Karpas-422 (cell line): ENCODE measurements around the gene CST11. TPM values are rescaled to one million over a fixed set of nuclear protein-coding genes. Genes with fewer than 3 reads are reported as not detected.

Experiments
- DNase-seq: peaks from one replicate; pipeline ENCODE4 v3.0.0-alpha.2; 2015
- H2AFZ ChIP-seq: fragments of 200-600 bp; sonication (generic); 2 replicates; pipeline ENCODE4 v1.6.1; 2014; ENCODE audit warnings: antibody characterized with exemption, low read length, mixed read lengths
- H3K27ac ChIP-seq: fragments of 200-600 bp; sonication (generic); 2 replicates; pipeline ENCODE4 v1.5.1; 2014; ENCODE audit warnings: mild to moderate bottlenecking, low read length, moderate library complexity
- H3K27me3 ChIP-seq: fragments of 200-600 bp; sonication (generic); 2 replicates; pipeline ENCODE4 v1.6.1; 2014; ENCODE audit warnings: low read length, mixed read lengths
- H3K36me3 ChIP-seq: fragments of 200-600 bp; sonication (generic); 2 replicates; pipeline ENCODE4 v1.6.1; 2014; ENCODE audit warnings: low read length, mixed read lengths; ENCODE audit not compliant: insufficient read depth
- H3K4me1 ChIP-seq: fragments of 200-600 bp; sonication (generic); 2 replicates; pipeline ENCODE4 v1.6.1; 2014; ENCODE audit warnings: mild to moderate bottlenecking, low read length, mixed read lengths
- H3K4me2 ChIP-seq: fragments of 200-600 bp; sonication (generic); 2 replicates; pipeline ENCODE4 v1.6.1; 2014; ENCODE audit warnings: low read length, low read depth, mild to moderate bottlenecking; ENCODE audit not compliant: poor library complexity, severe bottlenecking
- H3K4me3 ChIP-seq: fragments of 200-600 bp; sonication (generic); 2 replicates; pipeline ENCODE4 v1.5.1; 2014; ENCODE audit warnings: mild to moderate bottlenecking, antibody characterized with exemption, low read length, mixed read lengths
- H3K79me2 ChIP-seq: fragments of 200-600 bp; sonication (generic); 2 replicates; pipeline ENCODE4 v1.6.1; 2014; ENCODE audit warnings: mild to moderate bottlenecking, low read length, mixed read lengths
- H3K9ac ChIP-seq: fragments of 200-600 bp; sonication (generic); 2 replicates; pipeline ENCODE4 v1.6.0; 2014; ENCODE audit warnings: low read length
- H3K9me2 ChIP-seq: fragments of 200-600 bp; sonication (generic), shearing (Covaris generic); replicated peaks from 2 replicates; pipeline ENCODE4 v1.6.0; 2014; ENCODE audit warnings: mild to moderate bottlenecking, low read length, moderate library complexity; ENCODE audit not compliant: insufficient read depth
- H3K9me3 ChIP-seq: fragments of 300-700, 200-600 bp; sonication (generic); 2 replicates; pipeline ENCODE4 v1.6.1; 2014; ENCODE audit warnings: low read length, mixed read lengths
- H4K20me1 ChIP-seq: fragments of 200-600 bp; sonication (generic); 2 replicates; pipeline ENCODE4 v1.6.1; 2014; ENCODE audit warnings: mild to moderate bottlenecking, antibody characterized with exemption, low read length, low read depth; ENCODE audit not compliant: insufficient read depth
- total RNA-seq: library from RNA; depleted of rRNA; stranded (reverse); fragments of >200 nt; shearing (Covaris generic); gene quantifications from 2 replicates; pipeline ENCODE4 v1.2.3, GENCODE V29; 2014; ENCODE audit warnings: low replicate concordance

Gene CST11
- total RNA-seq, 1 experiment from 2014 or later = not detected

DNA sequence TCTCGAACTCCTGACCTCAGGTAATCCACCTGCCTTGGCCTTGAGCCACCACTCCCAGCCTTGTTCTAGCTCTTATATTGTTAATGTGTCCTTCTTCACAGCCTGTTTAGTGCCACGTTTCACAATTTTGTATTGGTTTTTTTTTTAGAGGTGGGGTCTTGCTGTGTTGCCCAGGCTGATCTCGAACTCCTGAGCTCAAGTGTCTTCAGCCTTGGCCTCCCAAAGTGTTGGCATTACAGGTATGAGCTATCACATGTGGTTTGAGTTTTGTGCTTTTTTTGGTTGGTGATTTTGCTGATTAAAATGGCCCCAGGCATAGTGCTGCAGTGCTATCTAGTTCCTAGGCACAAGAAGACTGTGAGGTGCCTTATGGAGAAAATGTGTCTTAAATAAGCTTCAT lies 19.0 kb downstream of the CST11 start:
- no peak overlapping the region for H3K27ac ChIP-seq
- no peak overlapping the region for H2AFZ ChIP-seq
- H3K4me2 ChIP-seq = no peak overlapping the region
- H3K9me3 ChIP-seq = no peaks in the 10 kb centered on the region
- H3K27me3 ChIP-seq = no peaks in the 10 kb centered on the region
- DNase-seq = no peak
- H4K20me1 ChIP-seq = no peaks in the 10 kb centered on the region
- H3K4me3 ChIP-seq = no peak overlapping the region
- H3K36me3 ChIP-seq = no peaks in the 10 kb centered on the region
- no peaks in the 10 kb centered on the region for H3K4me1 ChIP-seq
- H3K9ac ChIP-seq = no peak overlapping the region
- no peaks in the 10 kb centered on the region for H3K9me2 ChIP-seq
- H3K79me2 ChIP-seq = no peaks in the 10 kb centered on the region

DNA sequence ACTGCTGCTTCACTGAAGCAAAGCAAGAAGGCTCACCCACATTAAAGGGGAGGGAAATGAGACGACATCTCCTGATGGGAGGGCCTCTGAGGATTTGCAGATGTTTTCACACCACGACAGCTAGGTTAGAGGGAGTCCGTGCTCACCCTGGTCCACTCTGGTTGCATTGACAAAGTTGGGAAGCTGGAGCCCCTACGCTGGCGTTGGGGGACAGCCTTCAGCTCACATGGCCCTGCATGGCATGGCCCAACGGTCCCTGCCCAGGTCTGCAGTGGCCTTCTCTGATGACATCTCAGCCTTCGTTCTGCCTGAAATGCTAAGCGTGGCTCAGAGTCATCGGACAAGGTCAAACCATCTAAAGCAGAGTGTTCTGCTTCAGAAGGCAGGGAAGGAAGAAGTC lies 27.5 kb downstream of the CST11 start:
- no peak for DNase-seq
- H3K27me3 ChIP-seq = no peaks in the 10 kb centered on the region
- no peak overlapping the region for H2AFZ ChIP-seq
- no peak overlapping the region for H3K4me3 ChIP-seq
- no peak overlapping the region for H3K27ac ChIP-seq
- no peaks in the 10 kb centered on the region for H4K20me1 ChIP-seq
- no peaks in the 10 kb centered on the region for H3K9me3 ChIP-seq
- H3K36me3 ChIP-seq = no peaks in the 10 kb centered on the region
- no peak overlapping the region for H3K4me2 ChIP-seq
- H3K9ac ChIP-seq = no peak overlapping the region
- peaks cover 11% of the 10 kb centered on the region for H3K79me2 ChIP-seq
- H3K4me1 ChIP-seq = peaks cover 9% of the 10 kb centered on the region
- no peaks in the 10 kb centered on the region for H3K9me2 ChIP-seq

DNA sequence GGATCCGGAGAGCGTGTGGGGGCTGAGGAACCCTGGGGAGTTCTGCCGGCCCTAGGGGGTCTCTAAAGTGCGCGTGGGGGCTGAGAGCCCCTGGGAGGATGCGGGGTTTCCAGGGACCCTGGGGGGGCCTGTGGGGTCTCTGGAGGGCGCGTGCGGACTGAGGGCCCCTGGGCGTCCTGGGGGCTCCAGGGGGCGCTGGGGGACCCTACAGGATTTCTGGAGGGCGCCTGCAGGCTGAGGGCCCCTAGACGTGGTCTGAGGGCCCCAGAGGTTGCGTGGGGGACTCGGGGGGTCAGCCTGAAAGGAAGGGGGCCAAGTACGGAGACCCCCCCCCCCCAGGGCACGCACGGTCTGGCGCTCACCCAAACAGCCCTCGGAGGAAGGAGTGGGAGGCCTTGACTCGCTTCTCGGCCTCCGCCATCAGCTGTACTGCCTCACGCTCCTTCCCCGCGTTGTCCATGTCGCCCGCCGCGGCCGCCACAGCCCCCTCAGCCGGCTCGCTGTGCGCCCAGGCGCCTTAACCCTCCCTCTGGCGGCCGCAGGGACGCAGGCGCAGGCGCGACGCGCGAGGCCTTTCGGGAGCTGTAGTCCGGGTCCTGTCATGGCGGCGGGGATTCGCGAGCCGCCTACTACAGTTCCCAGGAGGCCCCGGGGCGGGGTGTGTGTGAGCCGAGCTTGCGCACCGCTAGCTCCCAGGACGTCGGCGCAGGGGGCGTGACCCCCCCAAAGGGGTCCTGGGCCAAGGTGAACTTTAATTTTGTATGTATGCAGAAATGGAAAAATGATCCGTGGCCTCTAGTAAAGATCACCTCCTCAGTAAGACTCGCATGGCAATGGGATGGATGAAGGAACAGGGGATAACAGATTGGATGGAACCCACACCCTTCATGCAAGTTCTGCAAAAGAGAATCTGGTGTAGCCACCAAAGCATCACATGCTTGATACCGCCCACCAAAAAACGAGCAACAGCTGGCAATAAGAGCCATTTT lies 31.4 kb downstream of the CST11 start, which contains the start of gene NAPB:
Gene NAPB, minus strand, starts transcription at position 546 of the 989 bp plus-strand sequence. Its CDS starts 86 bp downstream, at position 460.
- Histone ChIP-seq H3K4me3 (peak within 1 kb of the TSS; percentile 73), H3K79me2 (peaks cover 50% of the 10 kb centered on the region)

DNA sequence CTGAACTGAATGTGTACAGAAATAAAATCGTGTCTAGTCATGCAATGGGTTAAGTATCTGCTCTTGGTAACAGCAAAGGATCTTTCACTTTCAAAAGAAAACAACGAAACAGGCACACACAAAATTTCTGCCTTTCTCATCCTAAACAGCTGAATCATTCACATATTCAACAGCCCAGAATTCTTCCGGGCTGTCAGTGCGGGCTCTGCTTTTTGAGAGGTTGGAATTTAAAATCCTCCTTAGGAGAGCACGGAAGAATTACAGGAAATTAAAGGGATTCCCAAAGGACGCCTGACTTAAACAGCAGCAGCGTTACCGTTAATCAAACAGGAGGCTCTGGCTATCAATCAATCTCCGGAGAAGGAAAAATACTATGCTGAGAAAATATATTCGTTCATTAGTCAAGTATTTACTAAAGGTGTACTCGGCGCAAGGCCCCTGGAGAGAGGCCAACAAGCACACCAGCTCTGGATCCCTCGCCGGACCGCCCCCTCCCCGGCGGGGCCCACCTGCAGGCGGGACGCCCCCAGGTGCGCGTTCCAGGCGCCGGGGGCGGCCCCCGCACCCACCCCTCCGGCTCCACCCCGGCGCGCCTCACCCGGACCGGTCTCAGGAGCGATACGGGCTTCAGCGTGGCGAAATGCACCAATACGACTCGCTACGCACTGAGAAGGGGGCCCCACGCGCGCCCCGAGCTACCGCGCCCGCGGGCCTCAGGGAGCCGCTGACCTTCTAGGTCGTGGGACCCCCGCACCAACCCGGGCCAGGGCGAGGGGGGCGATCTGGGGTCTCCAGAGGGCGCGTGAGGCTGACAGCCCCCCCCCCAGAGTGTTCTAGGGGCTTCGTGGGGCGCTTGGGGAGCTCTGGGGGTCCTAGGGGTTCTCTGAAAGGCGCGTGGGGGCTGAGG lies 32.4 kb downstream of the CST11 start:
- Histone ChIP-seq H4K20me1 (0 out of 2 replicates have a peak, but pooled peaks cover 5% of the 10 kb centered on the region), H2AFZ (no peak overlapping the region), H3K4me3 (peak overlapping the region; percentile 73), H3K27ac (peak overlapping the region; percentile 48), H3K9me3 (no peaks in the 10 kb centered on the region), H3K4me1 (peaks cover 35% of the 10 kb centered on the region), H3K27me3 (no peaks in the 10 kb centered on the region), H3K9ac (peak overlapping the region; percentile 98), H3K9me2 (no peaks in the 10 kb centered on the region), H3K4me2 (peak overlapping the region; percentile 82), H3K79me2 (peaks cover 60% of the 10 kb centered on the region), H3K36me3 (no peaks in the 10 kb centered on the region)
- peak; percentile 70 for DNase-seq

More for the DNA sequence above, 31.4 kb downstream of the CST11 start, which contains the start of gene NAPB:
- DNase-seq = peak; percentile 98
- Histone ChIP-seq H4K20me1 (0 out of 2 replicates have a peak, but pooled peaks cover 5% of the 10 kb centered on the region), H3K9ac (peak within 1 kb of the TSS; percentile 98), H3K27me3 (no peaks in the 10 kb centered on the region), H3K9me2 (no peaks in the 10 kb centered on the region), H3K36me3 (no peaks in the 10 kb centered on the region), H3K9me3 (no peaks in the 10 kb centered on the region), H3K4me1 (peaks cover 35% of the 10 kb centered on the region), H3K4me2 (peak within 1 kb of the TSS; percentile 82), H3K27ac (peak within 1 kb of the TSS; percentile 48), H2AFZ (peak within 1 kb of the TSS; percentile 72)

DNA sequence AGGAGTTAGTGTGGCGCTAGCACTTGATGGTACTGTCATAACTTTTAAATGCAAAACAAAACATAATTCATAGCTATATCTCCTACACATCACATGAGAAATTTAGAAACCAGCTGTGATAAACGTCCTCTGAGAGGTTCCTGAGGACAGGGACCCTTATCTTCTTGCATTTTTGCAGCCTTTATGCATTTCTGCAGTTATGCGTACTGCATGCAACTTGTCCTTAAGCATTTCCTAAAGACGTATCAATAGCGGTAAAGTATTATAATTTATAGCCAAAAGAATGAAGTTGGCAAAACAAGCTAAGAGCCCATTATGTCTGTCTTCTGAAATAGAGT lies 33.0 kb downstream of the CST11 start:
- no peak overlapping the region for H2AFZ ChIP-seq
- peak overlapping the region; percentile 82 for H3K4me2 ChIP-seq
- no peaks in the 10 kb centered on the region for H3K9me2 ChIP-seq
- H3K27ac ChIP-seq = peak overlapping the region; percentile 48
- DNase-seq = no peak
- H3K36me3 ChIP-seq = no peaks in the 10 kb centered on the region
- H3K27me3 ChIP-seq = no peaks in the 10 kb centered on the region
- H4K20me1 ChIP-seq = 0 out of 2 replicates have a peak, but pooled peaks cover 5% of the 10 kb centered on the region
- H3K4me1 ChIP-seq = peaks cover 35% of the 10 kb centered on the region
- H3K9ac ChIP-seq = peak overlapping the region; percentile 98
- peak overlapping the region; percentile 73 for H3K4me3 ChIP-seq
- H3K9me3 ChIP-seq = no peaks in the 10 kb centered on the region
- peaks cover 65% of the 10 kb centered on the region for H3K79me2 ChIP-seq

DNA sequence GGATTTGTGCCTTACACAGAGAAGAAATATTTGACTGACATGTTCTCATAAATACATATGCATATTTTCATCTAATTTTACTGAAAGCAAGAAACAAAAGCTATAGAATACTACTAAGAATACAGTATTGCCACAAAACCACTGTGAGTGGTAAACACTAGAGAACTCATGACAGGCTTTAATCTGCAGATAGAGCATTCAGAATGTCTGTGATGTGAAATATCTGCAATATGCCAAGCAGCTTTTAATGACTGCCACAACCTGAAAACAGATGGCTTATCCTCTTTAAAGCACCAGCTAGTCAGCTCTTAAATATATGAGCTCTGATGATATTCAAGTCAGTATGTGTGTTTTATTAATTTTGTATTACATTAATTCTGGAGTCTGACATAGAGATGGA lies 34.8 kb downstream of the CST11 start:
- no peak for DNase-seq
- Histone ChIP-seq H3K4me1 (peaks cover 35% of the 10 kb centered on the region), H3K9me3 (no peaks in the 10 kb centered on the region), H3K27ac (no peak overlapping the region), H3K4me2 (peak overlapping the region; percentile 4), H3K27me3 (no peaks in the 10 kb centered on the region), H3K79me2 (peaks cover 83% of the 10 kb centered on the region), H4K20me1 (0 out of 2 replicates have a peak, but pooled peaks cover 6% of the 10 kb centered on the region), H2AFZ (no peak overlapping the region), H3K9me2 (no peaks in the 10 kb centered on the region), H3K9ac (peak overlapping the region; percentile 16; the same call in 1 of the 2 replicates), H3K4me3 (no peak overlapping the region), H3K36me3 (no peaks in the 10 kb centered on the region)

DNA sequence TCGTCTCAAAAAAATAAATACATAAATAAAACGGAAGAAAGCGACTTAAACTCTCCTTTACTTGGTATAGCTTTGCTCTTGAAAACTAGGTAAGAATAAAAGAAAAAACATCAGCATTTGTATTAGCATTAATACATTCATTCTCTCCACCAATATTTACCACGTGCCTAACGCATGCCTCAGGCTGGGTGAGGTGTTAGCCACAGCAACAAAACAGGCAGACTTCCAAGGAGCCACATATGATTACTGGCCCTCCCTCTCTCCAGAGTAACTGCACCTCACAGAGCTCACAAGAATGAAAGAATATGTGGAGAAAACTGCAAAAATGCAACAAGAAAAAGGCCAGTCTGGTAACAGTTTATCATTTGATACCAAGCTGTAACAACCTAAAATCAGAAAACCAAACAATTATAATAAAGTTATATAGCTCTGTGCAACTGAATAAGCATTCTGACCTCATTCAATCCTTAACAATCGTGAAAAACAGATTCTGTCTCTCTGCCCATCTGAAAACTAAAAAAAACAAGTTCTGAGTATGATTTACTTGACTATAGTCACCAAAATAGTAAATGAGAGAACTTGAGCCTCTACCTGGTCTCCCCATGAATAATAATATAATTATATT lies 36.6 kb downstream of the CST11 start:
- no peak overlapping the region for H3K27ac ChIP-seq
- H3K9me3 ChIP-seq = no peaks in the 10 kb centered on the region
- H4K20me1 ChIP-seq = 0 out of 2 replicates have a peak, but pooled peaks cover 10% of the 10 kb centered on the region
- H3K9me2 ChIP-seq = no peaks in the 10 kb centered on the region
- H2AFZ ChIP-seq = no peak overlapping the region
- H3K4me2 ChIP-seq = no peak overlapping the region
- no peaks in the 10 kb centered on the region for H3K36me3 ChIP-seq
- H3K4me3 ChIP-seq = no peak overlapping the region
- H3K4me1 ChIP-seq = peaks cover 31% of the 10 kb centered on the region
- no peak for DNase-seq
- no peak overlapping the region for H3K9ac ChIP-seq
- peaks cover 99% of the 10 kb centered on the region for H3K79me2 ChIP-seq
- no peaks in the 10 kb centered on the region for H3K27me3 ChIP-seq
